Measurements from ENCODE around the gene KLHL29.

DNA sequence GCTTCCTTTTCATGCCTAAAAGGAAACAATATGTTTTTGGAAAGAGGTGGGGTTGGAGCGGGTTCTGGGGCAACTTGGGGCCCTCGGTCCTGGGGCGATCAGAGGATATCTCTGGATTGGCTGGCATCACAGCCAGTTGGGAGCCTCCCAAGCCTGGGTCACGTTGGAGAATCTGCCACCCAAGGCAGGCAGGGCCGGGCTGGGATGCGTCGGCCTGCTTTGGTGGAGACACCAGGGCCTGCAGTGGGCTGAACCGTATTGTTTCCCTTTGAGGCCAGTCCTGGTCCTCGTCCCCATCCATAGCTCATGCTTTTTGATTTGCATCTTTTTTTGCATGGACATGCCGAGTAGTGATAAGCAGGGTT, 306.1 kb downstream of the KLHL29 start:
- no peak for TF ChIP-seq CTCF (conservative IDR thresholded peaks at IDR 0.05; ENCODE audit: low read depth in 2 of 2)
- TF ChIP-seq STAT1 (IDR thresholded peaks at IDR 0.05; ENCODE audit: unreplicated experiment): no peak
- TF ChIP-seq ETS1 (IDR thresholded peaks at IDR 0.05): no peak
- TF ChIP-seq POLR2AphosphoS5 (IDR thresholded peaks at IDR 0.05; ENCODE audit: low read depth): no peak
- no peak for TF ChIP-seq EZH2 (IDR thresholded peaks at IDR 0.05; ENCODE audit: low read depth, unreplicated experiment)
- TF ChIP-seq JUNB (IDR thresholded peaks at IDR 0.05; ENCODE audit: unreplicated experiment): no peak
- TF ChIP-seq, protein P1, sequence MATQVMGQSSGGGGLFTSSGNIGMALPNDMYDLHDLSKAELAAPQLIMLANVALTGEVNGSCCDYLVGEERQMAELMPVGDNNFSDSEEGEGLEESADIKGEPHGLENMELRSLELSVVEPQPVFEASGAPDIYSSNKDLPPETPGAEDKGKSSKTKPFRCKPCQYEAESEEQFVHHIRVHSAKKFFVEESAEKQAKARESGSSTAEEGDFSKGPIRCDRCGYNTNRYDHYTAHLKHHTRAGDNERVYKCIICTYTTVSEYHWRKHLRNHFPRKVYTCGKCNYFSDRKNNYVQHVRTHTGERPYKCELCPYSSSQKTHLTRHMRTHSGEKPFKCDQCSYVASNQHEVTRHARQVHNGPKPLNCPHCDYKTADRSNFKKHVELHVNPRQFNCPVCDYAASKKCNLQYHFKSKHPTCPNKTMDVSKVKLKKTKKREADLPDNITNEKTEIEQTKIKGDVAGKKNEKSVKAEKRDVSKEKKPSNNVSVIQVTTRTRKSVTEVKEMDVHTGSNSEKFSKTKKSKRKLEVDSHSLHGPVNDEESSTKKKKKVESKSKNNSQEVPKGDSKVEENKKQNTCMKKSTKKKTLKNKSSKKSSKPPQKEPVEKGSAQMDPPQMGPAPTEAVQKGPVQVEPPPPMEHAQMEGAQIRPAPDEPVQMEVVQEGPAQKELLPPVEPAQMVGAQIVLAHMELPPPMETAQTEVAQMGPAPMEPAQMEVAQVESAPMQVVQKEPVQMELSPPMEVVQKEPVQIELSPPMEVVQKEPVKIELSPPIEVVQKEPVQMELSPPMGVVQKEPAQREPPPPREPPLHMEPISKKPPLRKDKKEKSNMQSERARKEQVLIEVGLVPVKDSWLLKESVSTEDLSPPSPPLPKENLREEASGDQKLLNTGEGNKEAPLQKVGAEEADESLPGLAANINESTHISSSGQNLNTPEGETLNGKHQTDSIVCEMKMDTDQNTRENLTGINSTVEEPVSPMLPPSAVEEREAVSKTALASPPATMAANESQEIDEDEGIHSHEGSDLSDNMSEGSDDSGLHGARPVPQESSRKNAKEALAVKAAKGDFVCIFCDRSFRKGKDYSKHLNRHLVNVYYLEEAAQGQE (IDR thresholded peaks at IDR 0.05; ENCODE audit: unreplicated experiment): no peak
- TF ChIP-seq EZH2phosphoT487 (IDR thresholded peaks at IDR 0.05; ENCODE audit: unreplicated experiment): no peak
- no peak for TF ChIP-seq ZNF462 (CRISPR knock-in tag; IDR thresholded peaks at IDR 0.05)
- TF ChIP-seq CREB1 (CRISPR knock-in tag; IDR thresholded peaks at IDR 0.05; ENCODE audit: low read depth): no peak
- no peak for TF ChIP-seq ZNF331 (CRISPR knock-in tag; IDR thresholded peaks at IDR 0.05; ENCODE audit: low read depth)
- no peak for TF ChIP-seq ZNF114 (CRISPR knock-in tag; IDR thresholded peaks at IDR 0.05)
- TF ChIP-seq NANOG (IDR thresholded peaks at IDR 0.05; ENCODE audit: borderline replicate concordance): no peak
